ENCODE data around the gene CPNE6.
"Not testable (repeated sequence)": the region's sequence is repeated elsewhere in the genome, so short reads cannot be mapped to it uniquely, and the experiment has no call there.

Gene CPNE6

GRCh38 chr14:24088095-24088494 lies 16.7 kb downstream of the CPNE6 start:
- DNase-seq: no peak

GRCh38 chr14:24089890-24090289 lies 18.5 kb downstream of the CPNE6 start:
- DNase-seq: no peak

- DNase-seq: no peak
Observed at GRCh38 chr14:24092110-24092504, 20.7 kb downstream of the CPNE6 start.

DNA sequence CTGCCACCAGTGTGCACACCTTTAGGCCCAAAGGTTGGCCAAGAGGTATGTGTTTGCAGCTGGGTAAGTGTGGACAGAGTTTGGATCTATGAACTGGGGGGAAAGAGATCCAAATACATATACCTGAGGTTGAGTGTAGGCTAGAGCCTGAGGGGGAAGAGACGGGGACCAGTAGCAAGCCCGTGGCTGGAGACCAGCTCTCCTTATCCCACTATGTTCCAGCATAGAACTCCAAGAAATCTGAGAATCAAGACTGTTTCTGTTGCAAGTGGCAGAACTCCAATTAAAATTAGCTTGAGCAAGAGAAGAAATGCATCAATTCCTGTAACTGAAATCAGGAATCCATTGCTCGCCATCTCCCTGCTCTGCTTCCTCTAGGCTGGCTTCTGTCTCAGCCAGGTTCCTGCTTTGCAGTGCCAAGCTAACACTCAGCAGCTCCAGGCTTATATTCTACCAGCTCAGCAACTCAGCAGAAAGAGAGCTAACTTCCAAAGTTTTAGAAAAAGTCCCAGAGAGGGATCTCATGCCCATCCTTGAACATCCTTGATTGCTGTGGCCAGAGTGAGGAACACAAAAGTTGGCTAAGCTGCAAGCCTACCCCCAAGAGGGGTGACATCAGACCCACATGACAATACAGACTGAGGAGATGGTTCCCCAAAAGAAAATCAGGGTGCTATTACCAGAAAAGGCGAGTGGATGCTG lies 21.3 kb downstream of the CPNE6 start:
- DNase-seq: no peak

GRCh38 chr14:24093207-24093900 lies 22.0 kb downstream of the CPNE6 start:
- no peak for DNase-seq

DNA sequence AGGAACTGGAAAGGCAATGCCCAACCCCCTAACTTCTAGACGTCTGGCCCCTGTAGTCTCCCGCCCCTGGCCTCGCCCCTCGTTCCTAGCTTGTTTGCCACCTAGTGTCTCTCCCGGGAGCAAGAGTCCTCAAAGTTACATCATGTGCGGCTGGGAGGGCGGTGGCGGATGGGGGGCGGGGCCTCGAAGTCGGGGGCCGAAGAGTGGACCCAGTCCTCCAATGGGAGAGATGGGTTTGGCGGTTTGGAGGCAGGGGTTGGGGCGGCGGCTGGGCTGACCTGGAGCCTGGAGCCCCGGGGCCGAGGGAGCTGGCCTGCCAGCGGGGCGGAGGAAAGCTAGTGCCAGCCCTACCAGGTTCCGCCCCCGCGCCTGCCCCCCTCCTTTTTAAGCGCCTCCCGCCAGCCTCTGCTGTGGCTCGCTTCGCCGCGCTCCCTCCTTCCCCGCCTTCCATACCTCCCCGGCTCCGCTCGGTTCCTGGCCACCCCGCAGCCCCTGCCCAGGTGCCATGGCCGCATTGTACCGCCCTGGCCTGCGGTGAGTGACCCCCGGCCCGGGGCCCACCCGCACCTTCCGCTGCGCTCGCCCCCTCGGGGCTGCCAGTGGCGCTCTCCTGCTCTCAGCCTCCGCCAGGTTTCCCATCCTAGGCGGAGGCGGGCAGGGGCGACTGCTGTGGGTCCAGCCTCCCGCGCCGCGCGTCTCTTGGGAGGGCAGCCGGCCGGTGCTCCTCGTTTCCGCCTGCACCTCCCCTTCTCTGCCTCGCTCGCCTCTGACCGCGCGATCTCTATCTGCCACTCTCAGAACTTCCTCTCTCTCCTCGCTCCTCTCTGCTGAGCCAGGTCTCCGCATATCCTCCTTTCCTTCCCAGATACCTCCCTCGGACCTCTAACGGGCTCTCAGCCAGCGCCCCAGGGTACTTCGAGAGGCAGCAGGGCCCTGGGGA lies 22.8 kb downstream of the CPNE6 start, which contains the start of gene PCK2:
Gene PCK2 (plus strand): TSS at position 411 of the 940 bp plus-strand sequence. CDS start 95 bp downstream, at position 506.
- DNase-seq: peak; percentile 88

DNA sequence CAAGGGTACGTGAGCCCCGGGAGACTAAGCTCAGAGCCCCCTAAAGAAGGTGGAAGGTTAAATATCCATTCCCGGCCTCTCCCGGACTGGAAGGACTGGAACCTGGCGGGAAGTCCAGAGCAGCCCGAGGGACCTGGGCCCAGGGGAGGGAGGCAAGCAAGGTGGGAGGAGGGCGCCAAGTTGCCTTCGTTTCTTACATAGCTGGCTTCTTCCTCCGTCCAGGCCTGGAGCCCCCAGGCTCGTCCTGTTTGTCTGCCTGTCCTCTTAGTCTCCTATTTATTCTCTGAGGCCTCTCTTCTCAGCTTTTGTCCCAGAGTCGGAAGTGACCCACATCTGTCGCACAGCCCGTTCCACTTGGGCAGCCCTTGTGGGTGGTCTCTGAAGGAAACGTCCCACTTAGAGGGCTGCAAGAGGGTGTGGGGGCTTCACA lies 23.5 kb downstream of the CPNE6 start:
- no peak for DNase-seq

DNA sequence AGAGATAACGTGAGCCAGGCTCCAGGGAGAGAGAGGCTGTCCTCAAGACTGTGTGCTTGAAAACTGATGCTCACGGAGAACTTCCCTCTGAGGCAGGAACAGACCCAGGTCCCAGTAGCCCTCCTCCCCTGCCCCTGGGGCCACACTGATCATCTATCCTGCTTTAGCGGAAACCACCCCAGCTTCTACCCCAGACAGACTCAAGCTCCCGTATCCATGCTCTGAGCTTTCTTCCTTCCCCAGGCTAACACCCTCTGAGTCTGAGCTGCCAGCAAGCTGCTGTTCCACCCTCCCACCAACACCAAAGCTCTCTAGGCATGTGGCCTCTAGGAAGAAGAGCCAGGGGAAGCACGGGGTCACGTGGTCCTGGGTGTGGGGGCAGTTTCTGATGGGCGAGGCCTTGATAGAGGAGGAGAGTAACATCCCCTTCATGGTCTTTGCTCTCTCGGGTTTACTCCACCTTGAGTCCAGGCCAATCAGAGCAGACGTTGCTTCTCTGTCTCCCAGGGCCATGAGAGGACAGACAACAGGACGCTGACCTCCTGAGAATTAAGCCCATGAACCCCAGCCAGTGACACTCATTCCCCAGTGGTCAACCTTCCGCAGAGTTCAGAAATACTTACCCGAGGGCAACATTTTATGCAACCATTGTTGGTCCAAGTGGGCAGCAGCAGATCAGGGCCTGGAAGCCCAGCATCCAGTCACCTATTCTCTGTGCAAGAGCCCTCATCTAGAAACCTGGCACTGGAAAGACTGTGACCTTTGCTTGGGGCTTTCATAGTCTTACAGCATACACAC lies 24.1 kb downstream of the CPNE6 start:
- no peak for DNase-seq

DNA sequence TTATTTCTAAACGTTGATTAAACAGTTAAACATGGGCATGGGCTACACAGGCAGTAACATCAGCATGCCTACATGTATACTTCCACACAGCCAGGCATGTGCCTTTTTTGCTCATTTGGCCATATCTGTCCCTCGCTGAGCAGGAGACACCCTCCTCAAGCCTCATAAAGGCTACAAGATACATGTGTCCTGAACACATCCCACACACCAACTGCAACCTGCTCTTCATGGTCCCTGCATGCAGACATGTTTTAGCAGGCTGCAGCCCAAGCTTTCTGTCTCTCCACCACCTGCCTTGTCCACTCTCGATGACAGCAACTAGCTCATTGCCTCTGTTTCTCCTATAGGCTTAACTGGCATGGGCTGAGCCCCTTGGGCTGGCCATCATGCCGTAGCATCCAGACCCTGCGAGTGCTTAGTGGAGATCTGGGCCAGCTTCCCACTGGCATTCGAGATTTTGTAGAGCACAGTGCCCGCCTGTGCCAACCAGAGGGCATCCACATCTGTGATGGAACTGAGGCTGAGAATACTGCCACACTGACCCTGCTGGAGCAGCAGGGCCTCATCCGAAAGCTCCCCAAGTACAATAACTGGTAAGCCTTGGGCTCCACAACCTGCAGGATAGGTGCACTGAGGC lies 25.3 kb downstream of the CPNE6 start:
- DNase-seq: no peak

- no peak for DNase-seq
Observed at GRCh38 chr14:24098229-24098926, 27.0 kb downstream of the CPNE6 start.

GRCh38 chr14:24098927-24099813 lies 27.8 kb downstream of the CPNE6 start:
- no peak for DNase-seq

GRCh38 chr14:24100197-24100981 lies 29.0 kb downstream of the CPNE6 start:
- DNase-seq: no peak

DNA sequence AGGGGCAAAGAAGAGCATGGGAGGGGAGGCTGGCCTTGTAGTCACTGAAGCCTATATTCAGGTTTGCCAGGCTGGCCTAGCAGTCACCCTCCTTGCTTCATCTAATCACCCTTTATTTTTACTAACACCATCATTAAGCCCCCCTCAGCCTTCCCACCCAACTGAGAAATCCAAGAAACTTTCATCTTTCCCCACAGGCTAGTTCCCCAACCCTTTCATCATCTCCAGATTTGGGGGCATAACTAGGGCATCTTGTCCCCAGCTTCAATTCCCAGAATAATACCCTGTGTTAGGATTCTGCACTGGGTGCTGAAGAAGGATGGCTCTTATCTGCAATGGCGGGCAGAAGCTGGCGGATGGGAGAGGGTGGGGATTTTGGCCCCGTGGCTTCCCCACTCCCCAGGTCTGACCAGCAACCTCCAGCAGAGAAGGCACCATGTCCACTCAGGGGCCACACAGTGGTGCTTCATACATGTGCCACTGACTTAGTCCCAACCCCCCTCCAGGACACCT lies 29.7 kb downstream of the CPNE6 start:
- DNase-seq: no peak

- no peak for DNase-seq
Observed at GRCh38 chr14:24102357-24103048, 31.1 kb downstream of the CPNE6 start.

GRCh38 chr14:24103451-24103850 lies 32.1 kb downstream of the CPNE6 start:
- DNase-seq: no peak

DNA sequence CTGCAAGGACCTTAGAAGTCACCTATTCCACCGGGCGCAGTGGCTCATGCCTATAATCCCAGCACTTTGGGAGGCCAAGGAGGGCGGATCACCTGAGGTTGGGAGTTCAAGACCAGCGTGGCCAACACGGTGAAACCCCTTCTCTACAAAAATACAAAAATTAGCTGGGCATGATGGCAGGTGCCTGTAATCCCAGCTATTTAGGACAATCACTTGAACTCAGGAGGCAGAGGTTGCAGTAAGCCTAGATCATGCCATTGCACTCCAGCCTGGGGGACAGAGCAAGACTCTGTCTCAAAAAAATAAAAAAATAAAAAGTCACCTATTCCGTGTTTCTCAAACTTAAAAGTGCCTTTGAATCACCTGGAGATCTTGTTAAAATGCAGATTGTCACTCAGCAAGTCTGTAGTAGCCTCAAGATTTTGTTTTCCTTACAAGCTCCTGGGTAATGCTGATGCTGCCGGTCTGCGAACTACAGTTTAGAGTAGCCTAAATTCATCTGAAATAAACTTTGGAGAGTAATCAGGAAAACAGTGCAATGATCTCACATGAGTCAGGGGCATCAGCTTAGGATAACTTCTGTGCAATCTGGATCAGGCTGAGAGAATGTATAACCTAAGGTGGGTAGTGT lies 34.4 kb downstream of the CPNE6 start:
- not testable (repeated sequence) for DNase-seq

GRCh38 chr14:24106672-24107271 lies 35.4 kb downstream of the CPNE6 start:
- no peak for DNase-seq

All from 8988T (cell line).